LNCAP (cell line): ENCODE results near the gene LAMA2.

Source experiments
- CTCF ChIP-seq: fragments of 450-650 bp; IDR thresholded peaks from 2 replicates; pipeline ENCODE4 v1.5.1; 2017; ENCODE audit warnings: mild to moderate bottlenecking

The LAMA2 gene

GRCh38 chr6:129350278-129350677 lies 467.3 kb downstream of the LAMA2 start:
- no peak for TF ChIP-seq CTCF

GRCh38 chr6:129351807-129352206 lies 468.9 kb downstream of the LAMA2 start:
- no peak for TF ChIP-seq CTCF

- TF ChIP-seq CTCF, result no peak
Measured at GRCh38 chr6:129353067-129353466, 470.1 kb downstream of the LAMA2 start.

GRCh38 chr6:129356129-129356528 lies 473.2 kb downstream of the LAMA2 start:
- TF ChIP-seq CTCF, result no peak

GRCh38 chr6:129359811-129360681 lies 477.1 kb downstream of the LAMA2 start:
- no peak for TF ChIP-seq CTCF

GRCh38 chr6:129360682-129360955 lies 477.7 kb downstream of the LAMA2 start:
- no peak for TF ChIP-seq CTCF

GRCh38 chr6:129364037-129364436 lies 481.1 kb downstream of the LAMA2 start:
- TF ChIP-seq CTCF, result no peak

- TF ChIP-seq CTCF, result no peak
Measured at GRCh38 chr6:129364767-129365166, 481.8 kb downstream of the LAMA2 start.
